Mucosa of stomach (tissue), 1 donor: ENCODE results near the gene CADM2.
"Not testable (repeated sequence)": the region's sequence is repeated elsewhere in the genome, so short reads cannot be mapped to it uniquely, and the experiment has no call there.

Experiments
- H3K27me3 ChIP-seq: one replicate; pipeline ENCODE4 v1.7.0; 2013; ENCODE audit warnings: mild to moderate bottlenecking, low read length; ENCODE audit not compliant: control insufficient read depth, insufficient read depth
- H3K36me3 ChIP-seq: one replicate; pipeline ENCODE4 v1.7.0; 2013; ENCODE audit warnings: low read length; ENCODE audit not compliant: control insufficient read depth, insufficient read depth
- H3K4me1 ChIP-seq: one replicate; pipeline ENCODE4 v1.7.0; 2013; ENCODE audit warnings: mild to moderate bottlenecking, low read length; ENCODE audit not compliant: control insufficient read depth, insufficient read depth
- H3K4me3 ChIP-seq: one replicate; pipeline ENCODE4 v1.7.0; 2013; ENCODE audit warnings: low read length
- H3K9ac ChIP-seq: one replicate; pipeline ENCODE4 v1.7.0; 2013; ENCODE audit warnings: mild to moderate bottlenecking, low read length, moderate library complexity
- H3K9me3 ChIP-seq: one replicate; pipeline ENCODE4 v1.7.0; 2013; ENCODE audit warnings: mild to moderate bottlenecking, low read length, moderate library complexity; ENCODE audit not compliant: control insufficient read depth
- donor health status: Pancreatic carcinoma.

Gene CADM2

DNA sequence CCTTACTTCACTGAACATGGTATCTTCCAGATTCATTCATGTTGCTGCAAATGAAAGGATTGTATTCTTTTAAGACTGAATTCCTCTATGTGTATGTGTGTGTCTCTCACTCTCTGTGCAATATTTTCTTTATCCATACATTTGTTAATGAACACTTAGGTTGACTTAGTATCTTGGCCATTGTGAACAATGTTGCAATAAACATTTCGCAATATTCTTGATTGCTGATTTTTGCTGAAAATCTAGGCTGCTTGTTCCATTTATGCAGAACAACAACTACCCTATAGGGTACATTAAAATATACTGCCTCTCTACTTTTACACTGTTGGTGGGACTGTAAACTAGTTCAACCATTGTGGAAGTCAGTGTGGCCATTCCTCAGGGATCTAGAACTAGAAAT lies 732.4 kb downstream of the CADM2 start:
- H3K4me3 ChIP-seq: no peak overlapping the region
- no peaks in the 10 kb centered on the region for H3K36me3 ChIP-seq
- no peak overlapping the region for H3K9ac ChIP-seq
- H3K4me1 ChIP-seq: no peaks in the 10 kb centered on the region
- H3K9me3 ChIP-seq: no peaks in the 10 kb centered on the region
- H3K27me3 ChIP-seq: no peaks in the 10 kb centered on the region

- Histone ChIP-seq H3K36me3 (no peaks in the 10 kb centered on the region), H3K4me3 (no peak overlapping the region), H3K9ac (no peak overlapping the region), H3K4me1 (no peaks in the 10 kb centered on the region), H3K9me3 (no peaks in the 10 kb centered on the region), H3K27me3 (no peaks in the 10 kb centered on the region)
Measured at GRCh38 chr3:85697156-85697555, 738.4 kb downstream of the CADM2 start.

GRCh38 chr3:85706130-85706529 lies 747.3 kb downstream of the CADM2 start:
- Histone ChIP-seq H3K36me3 (no peaks in the 10 kb centered on the region), H3K4me1 (no peaks in the 10 kb centered on the region), H3K9me3 (no peaks in the 10 kb centered on the region), H3K27me3 (no peaks in the 10 kb centered on the region), H3K4me3 (no peak overlapping the region), H3K9ac (no peak overlapping the region)

DNA sequence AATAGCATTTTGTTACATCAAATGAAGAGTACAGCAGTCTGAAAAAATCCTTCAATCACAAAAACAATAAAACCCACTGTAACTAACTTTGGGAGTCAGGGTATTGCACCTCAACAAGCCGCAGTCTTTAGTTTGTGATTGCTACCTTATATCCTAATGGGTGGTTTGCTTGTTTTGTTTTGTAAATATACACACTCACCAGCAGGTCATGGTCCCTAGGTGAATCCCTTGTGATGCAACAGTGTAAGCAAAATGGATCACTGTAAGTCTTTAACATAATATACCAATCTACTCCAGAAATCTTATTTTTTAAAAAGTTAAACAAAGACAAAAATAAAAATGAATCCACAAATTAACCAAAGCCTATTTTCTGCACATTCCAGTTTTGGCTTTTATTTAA lies 749.5 kb downstream of the CADM2 start:
- not testable (repeated sequence) for H3K9ac ChIP-seq, H3K36me3 ChIP-seq, H3K4me3 ChIP-seq, H3K9me3 ChIP-seq, H3K27me3 ChIP-seq, H3K4me1 ChIP-seq

- no peak overlapping the region for H3K4me3 ChIP-seq
- H3K36me3 ChIP-seq: no peaks in the 10 kb centered on the region
- no peaks in the 10 kb centered on the region for H3K27me3 ChIP-seq
- no peak overlapping the region for H3K9ac ChIP-seq
- no peaks in the 10 kb centered on the region for H3K4me1 ChIP-seq
- no peaks in the 10 kb centered on the region for H3K9me3 ChIP-seq
Measured at GRCh38 chr3:85709346-85709892, 750.6 kb downstream of the CADM2 start.

GRCh38 chr3:85710490-85710889 lies 751.7 kb downstream of the CADM2 start:
- Histone ChIP-seq H3K4me1 (no peaks in the 10 kb centered on the region), H3K9me3 (no peaks in the 10 kb centered on the region), H3K36me3 (no peaks in the 10 kb centered on the region), H3K27me3 (no peaks in the 10 kb centered on the region), H3K4me3 (no peak overlapping the region), H3K9ac (no peak overlapping the region)

DNA sequence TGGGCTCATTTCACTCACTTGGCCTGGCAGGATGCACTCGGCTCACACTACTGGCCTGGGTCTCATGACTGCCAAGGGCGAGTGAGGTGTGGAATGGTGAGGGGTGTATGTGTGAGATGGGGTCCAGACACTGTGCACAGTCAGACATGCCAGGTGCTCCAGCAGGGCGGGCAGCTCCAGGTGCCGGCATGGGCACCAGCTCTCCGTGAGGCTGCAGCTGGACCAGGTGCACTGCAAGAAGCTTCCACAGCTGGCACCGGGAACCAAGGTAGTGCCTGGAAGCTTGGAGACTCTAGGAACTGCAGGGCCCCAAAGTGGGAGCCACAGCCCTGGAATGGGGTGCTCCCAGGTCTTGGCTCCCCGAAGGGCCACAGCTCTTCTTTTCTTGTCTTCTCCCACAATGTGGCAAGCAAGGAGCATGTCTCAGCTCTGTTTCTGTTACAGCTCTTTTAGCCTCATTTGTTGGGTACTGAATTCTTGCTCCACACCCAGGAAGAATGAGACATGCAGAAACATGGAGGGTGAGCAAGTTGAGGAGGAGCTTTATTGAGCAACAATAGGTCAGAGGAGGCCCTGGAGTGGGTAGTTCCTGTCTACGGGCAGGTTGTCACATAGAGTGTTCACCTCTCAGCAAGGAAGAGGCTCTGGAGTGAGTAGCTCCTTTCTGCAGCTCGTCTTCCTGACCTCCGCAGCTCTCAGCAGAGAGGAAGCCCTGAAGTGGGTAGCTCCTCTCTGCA lies 762.8 kb downstream of the CADM2 start:
- Histone ChIP-seq H3K4me3 (no peak overlapping the region), H3K27me3 (no peaks in the 10 kb centered on the region), H3K9ac (no peak overlapping the region), H3K9me3 (no peaks in the 10 kb centered on the region), H3K4me1 (no peaks in the 10 kb centered on the region), H3K36me3 (no peaks in the 10 kb centered on the region)

GRCh38 chr3:85725809-85726208 lies 767.0 kb downstream of the CADM2 start:
- Histone ChIP-seq H3K36me3 (no peaks in the 10 kb centered on the region), H3K9me3 (no peaks in the 10 kb centered on the region), H3K4me1 (no peaks in the 10 kb centered on the region), H3K27me3 (no peaks in the 10 kb centered on the region), H3K4me3 (no peak overlapping the region), H3K9ac (no peak overlapping the region)

DNA sequence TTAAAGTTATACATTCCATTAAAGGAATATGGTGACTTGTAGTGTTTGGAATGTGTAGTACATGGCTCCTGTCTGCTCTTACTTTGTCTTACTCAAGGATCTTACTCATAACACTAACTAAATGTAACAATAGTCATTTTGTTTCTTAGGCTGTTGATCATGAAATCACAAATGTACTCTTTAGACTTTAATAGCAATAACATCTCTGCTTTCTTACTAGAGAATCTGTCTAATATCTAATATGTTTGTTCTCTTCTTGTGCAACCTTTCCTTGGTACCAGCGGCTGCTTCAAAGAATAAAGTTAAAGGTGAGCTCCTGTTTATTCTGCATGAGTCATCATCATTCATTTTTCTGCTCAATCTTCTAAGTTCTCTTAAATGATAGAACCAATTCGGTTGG lies 767.5 kb downstream of the CADM2 start:
- H3K4me1 ChIP-seq: no peaks in the 10 kb centered on the region
- no peaks in the 10 kb centered on the region for H3K36me3 ChIP-seq
- H3K27me3 ChIP-seq: no peaks in the 10 kb centered on the region
- H3K9ac ChIP-seq: no peak overlapping the region
- no peak overlapping the region for H3K4me3 ChIP-seq
- H3K9me3 ChIP-seq: no peaks in the 10 kb centered on the region

GRCh38 chr3:85737846-85738245 lies 779.1 kb downstream of the CADM2 start:
- H3K27me3 ChIP-seq: no peaks in the 10 kb centered on the region
- H3K36me3 ChIP-seq: no peaks in the 10 kb centered on the region
- H3K4me1 ChIP-seq: no peaks in the 10 kb centered on the region
- H3K4me3 ChIP-seq: no peak overlapping the region
- no peaks in the 10 kb centered on the region for H3K9me3 ChIP-seq
- no peak overlapping the region for H3K9ac ChIP-seq

DNA sequence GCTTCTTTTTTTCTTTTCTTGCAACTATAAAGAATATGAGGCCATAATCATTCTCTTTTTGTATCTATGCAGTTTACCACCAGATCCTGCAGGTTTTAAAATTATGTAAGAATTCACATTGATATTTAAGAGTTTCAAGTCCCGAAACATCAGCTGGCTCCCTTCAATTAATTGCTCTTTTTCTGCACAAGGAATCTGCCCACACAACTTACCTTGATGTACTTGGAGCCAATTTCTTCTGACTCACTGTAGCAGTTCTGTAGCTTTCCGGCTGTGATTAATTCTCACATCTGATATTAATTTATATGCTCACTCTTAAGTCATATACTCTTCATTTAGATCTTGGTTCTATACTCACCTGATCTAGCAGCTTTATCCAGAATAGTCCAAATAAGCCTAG lies 781.8 kb downstream of the CADM2 start:
- H3K9me3 ChIP-seq: no peaks in the 10 kb centered on the region
- no peaks in the 10 kb centered on the region for H3K27me3 ChIP-seq
- no peaks in the 10 kb centered on the region for H3K36me3 ChIP-seq
- H3K4me1 ChIP-seq: no peaks in the 10 kb centered on the region
- H3K4me3 ChIP-seq: no peak overlapping the region
- no peak overlapping the region for H3K9ac ChIP-seq

DNA sequence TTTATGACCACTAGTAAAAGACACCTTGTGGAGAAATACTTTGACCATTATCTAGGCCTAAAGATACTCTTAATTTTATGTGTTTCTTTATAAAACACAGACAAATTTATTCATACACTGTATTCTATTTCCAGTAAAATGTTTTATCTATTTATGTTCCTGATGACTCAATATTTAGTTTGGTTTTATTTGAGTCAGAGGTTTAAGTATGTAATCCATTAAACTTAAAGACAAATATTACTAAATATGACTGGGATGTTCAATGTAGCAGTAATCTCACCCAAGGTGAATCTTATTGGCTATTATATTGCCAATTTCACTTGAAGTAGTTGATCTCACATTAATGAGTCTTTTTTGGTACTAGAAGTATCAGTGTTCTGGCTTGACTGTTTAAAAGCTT lies 799.7 kb downstream of the CADM2 start:
- no peaks in the 10 kb centered on the region for H3K36me3 ChIP-seq
- no peak overlapping the region for H3K9ac ChIP-seq
- H3K9me3 ChIP-seq: no peaks in the 10 kb centered on the region
- H3K4me1 ChIP-seq: no peaks in the 10 kb centered on the region
- H3K27me3 ChIP-seq: no peaks in the 10 kb centered on the region
- H3K4me3 ChIP-seq: no peak overlapping the region

DNA sequence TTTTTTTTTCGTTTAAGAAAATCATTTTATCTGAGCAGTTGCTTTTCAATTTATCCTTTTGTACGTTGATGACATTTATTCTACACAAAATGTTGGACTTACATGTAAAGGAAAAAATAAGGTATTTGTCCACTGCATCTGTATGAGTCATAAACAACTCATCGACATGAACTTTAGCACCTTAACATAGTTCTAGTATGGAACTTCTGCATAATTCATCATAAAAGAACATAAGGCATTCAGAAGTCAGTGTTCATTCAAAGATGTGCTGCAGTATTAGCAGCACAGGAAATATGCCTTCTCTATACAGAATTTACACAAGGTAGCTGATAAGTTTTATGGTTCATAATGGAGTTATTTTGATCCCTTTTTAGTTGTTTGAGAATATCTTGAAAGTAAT lies 801.6 kb downstream of the CADM2 start:
- H3K4me1 ChIP-seq: no peaks in the 10 kb centered on the region
- H3K4me3 ChIP-seq: no peak overlapping the region
- H3K36me3 ChIP-seq: no peaks in the 10 kb centered on the region
- no peaks in the 10 kb centered on the region for H3K9me3 ChIP-seq
- H3K9ac ChIP-seq: no peak overlapping the region
- H3K27me3 ChIP-seq: no peaks in the 10 kb centered on the region
